ENCODE results near the gene ZC3H15. TPM values are rescaled to one million over a fixed set of nuclear protein-coding genes. Genes with fewer than 3 reads are reported as not detected.
"Not testable (repeated sequence)": the region's sequence is repeated elsewhere in the genome, so short reads cannot be mapped to it uniquely, and the experiment has no call there.

Gene ZC3H15
- total RNA-seq = 70.8 and 73.1 TPM in 2 replicates

GRCh38 chr2:186485871-186486650 lies at the start of gene ZC3H15:
Gene ZC3H15 (plus strand): TSS chr2:186486260. CDS start chr2:186486383, 123 bp downstream.
- intact Hi-C loops (cut with micrococcal nuclease) = loop anchor here (1.0 to 10.0 kb wide), 6 partner anchors 18 to 1099 kb away; partner anchors contain the start of genes CALCRL, FAM171B and ITGAV

- intact Hi-C loops (cut with micrococcal nuclease) = no loop called here
Observed at GRCh38 chr2:186437719-186438118, 48.3 kb upstream of the ZC3H15 start.

- intact Hi-C loops (cut with micrococcal nuclease) = not testable (repeated sequence)
Observed at GRCh38 chr2:186439673-186440095, 46.4 kb upstream of the ZC3H15 start.

- intact Hi-C loops (cut with micrococcal nuclease) = no loop called here
Observed at GRCh38 chr2:186440506-186440905, 45.6 kb upstream of the ZC3H15 start.

GRCh38 chr2:186442885-186443284 lies 43.2 kb upstream of the ZC3H15 start:
- intact Hi-C loops (cut with micrococcal nuclease) = no loop called here

- intact Hi-C loops (cut with micrococcal nuclease) = no loop called here
Observed at GRCh38 chr2:186443851-186444250, 42.2 kb upstream of the ZC3H15 start.

GRCh38 chr2:186445506-186445905 lies 40.6 kb upstream of the ZC3H15 start:
- intact Hi-C loops (cut with micrococcal nuclease) = no loop called here

- intact Hi-C loops (cut with micrococcal nuclease) = no loop called here
Observed at GRCh38 chr2:186455613-186456012, 30.4 kb upstream of the ZC3H15 start.

GRCh38 chr2:186456941-186457340 lies 29.1 kb upstream of the ZC3H15 start:
- intact Hi-C loops (cut with micrococcal nuclease) = no loop called here

- intact Hi-C loops (cut with micrococcal nuclease) = no loop called here
Observed at GRCh38 chr2:186457908-186458307, 28.2 kb upstream of the ZC3H15 start.

GRCh38 chr2:186459009-186459408 lies 27.1 kb upstream of the ZC3H15 start:
- intact Hi-C loops (cut with micrococcal nuclease) = no loop called here

- intact Hi-C loops (cut with micrococcal nuclease) = loop anchor here (5.0 kb wide), 1 partner anchor 723 kb away; the partner anchor contains the start of gene FSIP2
Observed at GRCh38 chr2:186460465-186460864, 25.6 kb upstream of the ZC3H15 start.

- intact Hi-C loops (cut with micrococcal nuclease) = no loop called here
Observed at GRCh38 chr2:186466743-186467142, 19.3 kb upstream of the ZC3H15 start.

- intact Hi-C loops (cut with micrococcal nuclease) = no loop called here
Observed at GRCh38 chr2:186467421-186467820, 18.6 kb upstream of the ZC3H15 start.

- intact Hi-C loops (cut with micrococcal nuclease) = not testable (repeated sequence)
Observed at GRCh38 chr2:186472722-186473493, 13.2 kb upstream of the ZC3H15 start.

GRCh38 chr2:186474239-186474638 lies 11.8 kb upstream of the ZC3H15 start:
- intact Hi-C loops (cut with micrococcal nuclease) = not testable (repeated sequence)

- intact Hi-C loops (cut with micrococcal nuclease) = no loop called here
Observed at GRCh38 chr2:186477790-186478189, 8.3 kb upstream of the ZC3H15 start.

GRCh38 chr2:186480991-186481390 lies 5.1 kb upstream of the ZC3H15 start:
- intact Hi-C loops (cut with micrococcal nuclease) = loop anchor here (10.0 kb wide), 1 partner anchor 1104 kb away; no protein-coding TSS in a partner anchor

- intact Hi-C loops (cut with micrococcal nuclease) = loop anchor here (10.0 kb wide), 1 partner anchor 1101 kb away; no protein-coding TSS in a partner anchor
Observed at GRCh38 chr2:186484062-186484735, 1.9 kb upstream of the ZC3H15 start.

- intact Hi-C loops (cut with micrococcal nuclease) = loop anchor here (5.0 to 10.0 kb wide), 2 partner anchors 962 to 1099 kb away; partner anchors contain the start of gene CALCRL
Observed at GRCh38 chr2:186485576-186485870, 537 bp upstream of the ZC3H15 start.

All from T-helper 1 cell treated with Interleukin-12 subunit alpha and Interleukin-12 subunit beta and Interleukin-4 antibody, amounts not matched to agents 30 ng/mL and 1 ng/mL, for 36 hours (primary cell).